C4-2B (cell line): ENCODE measurements around the gene TOP3A.

Source experiments
- ZFX ChIP-seq: fragments of 450-650 bp; IDR thresholded peaks from 2 replicates; pipeline ENCODE4 v1.6.1; 2017
- TF ChIP-seq, protein P1 (sequence below): fragments of 450-650 bp; conservative IDR thresholded peaks from 2 replicates; pipeline ENCODE4 v1.5.1; 2017; ENCODE audit warnings: mild to moderate bottlenecking

DNA sequence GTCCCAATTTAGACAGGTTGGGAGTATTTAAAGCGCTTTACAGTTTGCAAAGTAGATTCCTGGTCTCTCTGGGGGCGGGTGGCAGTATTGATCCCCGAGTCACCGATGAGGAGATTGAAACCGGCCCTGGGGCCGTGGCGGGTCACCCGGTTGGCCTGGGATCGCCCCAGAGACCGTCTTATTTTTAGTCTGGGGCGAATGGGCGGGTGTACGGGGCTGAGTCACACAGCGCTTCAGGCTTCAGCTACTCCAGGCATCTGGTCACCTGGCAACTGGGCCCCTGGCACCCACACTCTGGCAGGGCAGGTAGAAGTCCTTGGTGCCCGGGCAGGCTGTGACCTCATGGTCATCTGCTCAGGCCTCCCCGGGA lies 53.7 kb downstream of the TOP3A start:
- TF ChIP-seq, protein P1, sequence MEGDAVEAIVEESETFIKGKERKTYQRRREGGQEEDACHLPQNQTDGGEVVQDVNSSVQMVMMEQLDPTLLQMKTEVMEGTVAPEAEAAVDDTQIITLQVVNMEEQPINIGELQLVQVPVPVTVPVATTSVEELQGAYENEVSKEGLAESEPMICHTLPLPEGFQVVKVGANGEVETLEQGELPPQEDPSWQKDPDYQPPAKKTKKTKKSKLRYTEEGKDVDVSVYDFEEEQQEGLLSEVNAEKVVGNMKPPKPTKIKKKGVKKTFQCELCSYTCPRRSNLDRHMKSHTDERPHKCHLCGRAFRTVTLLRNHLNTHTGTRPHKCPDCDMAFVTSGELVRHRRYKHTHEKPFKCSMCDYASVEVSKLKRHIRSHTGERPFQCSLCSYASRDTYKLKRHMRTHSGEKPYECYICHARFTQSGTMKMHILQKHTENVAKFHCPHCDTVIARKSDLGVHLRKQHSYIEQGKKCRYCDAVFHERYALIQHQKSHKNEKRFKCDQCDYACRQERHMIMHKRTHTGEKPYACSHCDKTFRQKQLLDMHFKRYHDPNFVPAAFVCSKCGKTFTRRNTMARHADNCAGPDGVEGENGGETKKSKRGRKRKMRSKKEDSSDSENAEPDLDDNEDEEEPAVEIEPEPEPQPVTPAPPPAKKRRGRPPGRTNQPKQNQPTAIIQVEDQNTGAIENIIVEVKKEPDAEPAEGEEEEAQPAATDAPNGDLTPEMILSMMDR, result no peak
- TF ChIP-seq ZFX, result peak; percentile 52; the same call in 1 of the 2 replicates
